ENCODE results near the gene NMNAT2.

DNA sequence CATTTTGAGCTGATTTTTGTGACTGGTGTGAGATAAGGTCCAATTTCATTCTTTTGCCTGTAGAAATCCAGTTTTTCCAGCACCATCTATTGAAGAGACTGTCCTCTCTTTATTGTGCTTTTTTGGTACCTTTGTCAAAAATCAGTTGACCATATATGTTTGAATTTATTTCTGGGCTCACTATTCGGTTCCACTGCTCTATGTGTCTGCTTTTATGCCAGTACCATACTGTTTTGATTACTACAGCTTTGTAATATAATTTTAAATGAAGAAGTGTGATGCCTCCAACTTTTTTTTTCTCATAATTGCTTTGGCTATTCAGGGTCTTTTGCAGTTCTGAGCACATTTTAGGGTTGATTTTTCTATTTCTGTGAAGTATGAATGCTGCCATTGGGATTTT, 163.1 kb downstream of the NMNAT2 start:
- TF ChIP-seq, protein P1, sequence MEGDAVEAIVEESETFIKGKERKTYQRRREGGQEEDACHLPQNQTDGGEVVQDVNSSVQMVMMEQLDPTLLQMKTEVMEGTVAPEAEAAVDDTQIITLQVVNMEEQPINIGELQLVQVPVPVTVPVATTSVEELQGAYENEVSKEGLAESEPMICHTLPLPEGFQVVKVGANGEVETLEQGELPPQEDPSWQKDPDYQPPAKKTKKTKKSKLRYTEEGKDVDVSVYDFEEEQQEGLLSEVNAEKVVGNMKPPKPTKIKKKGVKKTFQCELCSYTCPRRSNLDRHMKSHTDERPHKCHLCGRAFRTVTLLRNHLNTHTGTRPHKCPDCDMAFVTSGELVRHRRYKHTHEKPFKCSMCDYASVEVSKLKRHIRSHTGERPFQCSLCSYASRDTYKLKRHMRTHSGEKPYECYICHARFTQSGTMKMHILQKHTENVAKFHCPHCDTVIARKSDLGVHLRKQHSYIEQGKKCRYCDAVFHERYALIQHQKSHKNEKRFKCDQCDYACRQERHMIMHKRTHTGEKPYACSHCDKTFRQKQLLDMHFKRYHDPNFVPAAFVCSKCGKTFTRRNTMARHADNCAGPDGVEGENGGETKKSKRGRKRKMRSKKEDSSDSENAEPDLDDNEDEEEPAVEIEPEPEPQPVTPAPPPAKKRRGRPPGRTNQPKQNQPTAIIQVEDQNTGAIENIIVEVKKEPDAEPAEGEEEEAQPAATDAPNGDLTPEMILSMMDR (IDR thresholded peaks at IDR 0.05): no peak
- TF ChIP-seq POLR2AphosphoS5 (IDR thresholded peaks at IDR 0.05) (no peak), POLR2A (IDR thresholded peaks at IDR 0.05) (no peak)
